Liver (tissue), 9 donors: Measurements from ENCODE around the gene ERN1. TPM values are rescaled to one million over a fixed set of nuclear protein-coding genes. Genes with fewer than 3 reads are reported as not detected.

ENCODE experiments used
- DNase-seq: peaks from one replicate; pipeline ENCODE4 v3.0.0-alpha.2; 2017; ENCODE audit warnings: low spot score
- H3K27ac ChIP-seq, 2 donors: one replicate each; pipeline ENCODE4 v1.7.0; 2013; ENCODE audit warnings: inconsistent platforms in 2 of 2, low read length in 2 of 2, control low read depth in 1 of 2, low read depth in 1 of 2, mild to moderate bottlenecking in 1 of 2
- H3K27me3 ChIP-seq, 4 donors: one replicate each; pipeline versions ENCODE4 v1.6.1 to v1.7.0; 2013; ENCODE audit warnings: low read length in 3 of 4, inconsistent platforms in 1 of 4, mild to moderate bottlenecking in 1 of 4, moderate library complexity in 1 of 4; ENCODE audit not compliant: control insufficient read depth in 4 of 4, insufficient read depth in 4 of 4
- H3K36me3 ChIP-seq, 4 donors: one replicate each; pipeline versions ENCODE4 v1.6.1 to v1.7.0; 2013; ENCODE audit warnings: low read length in 3 of 4, mild to moderate bottlenecking in 3 of 4, low read depth in 1 of 4, moderate library complexity in 1 of 4; ENCODE audit not compliant: control insufficient read depth in 4 of 4, insufficient read depth in 3 of 4
- H3K4me1 ChIP-seq, 4 donors: one replicate each; pipeline versions ENCODE4 v1.6.1 to v1.7.0; 2013; ENCODE audit warnings: low read length in 3 of 4, mild to moderate bottlenecking in 3 of 4, moderate library complexity in 1 of 4; ENCODE audit not compliant: control insufficient read depth in 4 of 4, insufficient read depth in 4 of 4
- H3K4me3 ChIP-seq, 3 donors: one replicate each; pipeline versions ENCODE4 v1.6.1 to v1.7.0; 2013; ENCODE audit warnings: low read length in 3 of 3, control low read depth in 1 of 3, low read depth in 1 of 3, mild to moderate bottlenecking in 1 of 3
- H3K9ac ChIP-seq, 2 donors: one replicate each; pipeline ENCODE4 v1.7.0; 2013; ENCODE audit warnings: low read length in 2 of 2, mild to moderate bottlenecking in 2 of 2, moderate library complexity in 2 of 2, control low read depth in 1 of 2, low read depth in 1 of 2
- H3K9me3 ChIP-seq, 4 donors: one replicate each; pipeline versions ENCODE4 v1.6.1 to v1.7.0; 2013; ENCODE audit warnings: low read length in 3 of 4; ENCODE audit not compliant: control insufficient read depth in 4 of 4
- ATF3 ChIP-seq: IDR thresholded peaks from 2 replicates; pipeline ENCODE4 v1.6.1; 2016; ENCODE audit warnings: antibody characterized with exemption
- CTCF ChIP-seq: fragments of 150-350 bp; IDR thresholded peaks from 2 replicates; pipeline ENCODE4 v1.5.1; 2017; ENCODE audit warnings: improper control_type of control experiment, low read depth, low read length; ENCODE audit not compliant: missing input control
- EGR1 ChIP-seq, 2 donors: IDR thresholded peaks; 2 replicates each; pipeline ENCODE4 v1.6.1; 2016 to 2018; ENCODE audit warnings: antibody characterized with exemption in 2 of 2, low read depth in 2 of 2
- FOXA2 ChIP-seq: IDR thresholded peaks from 2 replicates; pipeline ENCODE4 v1.6.1; 2016; ENCODE audit warnings: antibody characterized with exemption
- GABPA ChIP-seq, 2 donors: IDR thresholded peaks in 1 of 2; conservative IDR thresholded peaks in 1 of 2; 2 replicates each; pipeline ENCODE4 v1.6.1; 2016; ENCODE audit warnings: antibody characterized with exemption in 2 of 2, mild to moderate bottlenecking in 1 of 2, moderate library complexity in 1 of 2
- HNF4A ChIP-seq, 2 donors: conservative IDR thresholded peaks; 2 replicates each; pipeline ENCODE4 v1.6.1; 2016; ENCODE audit warnings: antibody characterized with exemption in 2 of 2, mild to moderate bottlenecking in 2 of 2
- HNF4G ChIP-seq: IDR thresholded peaks from 2 replicates; pipeline ENCODE4 v1.6.1; 2016; ENCODE audit warnings: antibody characterized with exemption
- JUND ChIP-seq, 2 donors: IDR thresholded peaks; 2 replicates each; pipeline ENCODE4 v1.6.1; 2016; ENCODE audit warnings: antibody characterized with exemption in 2 of 2
- MAX ChIP-seq: IDR thresholded peaks from 2 replicates; pipeline ENCODE4 v1.6.1; 2016; ENCODE audit warnings: antibody characterized with exemption
- NR2F2 ChIP-seq: IDR thresholded peaks from 2 replicates; pipeline ENCODE4 v1.6.1; 2016; ENCODE audit warnings: antibody characterized with exemption
- RAD21 ChIP-seq, 2 donors: IDR thresholded peaks; 2 replicates each; pipeline ENCODE4 v1.6.1; 2016; ENCODE audit warnings: antibody characterized with exemption in 2 of 2, mild to moderate bottlenecking in 2 of 2
- REST ChIP-seq: IDR thresholded peaks from 2 replicates; pipeline ENCODE4 v1.6.1; 2016; ENCODE audit warnings: antibody characterized with exemption, mild to moderate bottlenecking
- RXRA ChIP-seq, 2 donors: IDR thresholded peaks; 2 replicates each; pipeline ENCODE4 v1.6.1; 2017 to 2018; ENCODE audit warnings: antibody characterized with exemption in 2 of 2, mild to moderate bottlenecking in 1 of 2
- SP1 ChIP-seq: IDR thresholded peaks from 2 replicates; pipeline ENCODE4 v1.6.1; 2018; ENCODE audit warnings: antibody characterized with exemption, mild to moderate bottlenecking
- TAF1 ChIP-seq: conservative IDR thresholded peaks from 2 replicates; pipeline ENCODE4 v1.6.1; 2016; ENCODE audit warnings: antibody characterized with exemption, mild to moderate bottlenecking
- YY1 ChIP-seq: IDR thresholded peaks from 2 replicates; pipeline ENCODE4 v1.6.1; 2016; ENCODE audit warnings: antibody characterized with exemption, mild to moderate bottlenecking
- ZBTB33 ChIP-seq: IDR thresholded peaks from 2 replicates; pipeline ENCODE4 v1.6.1; 2016; ENCODE audit warnings: antibody characterized with exemption
- WGBS: extraction: QIAGEN DNeasy Blood & Tissue Kit; methylation state at CpG from one replicate; pipeline ENCODE4 v1.1.7; 2013; 5-methylcytosine and 5-hydroxymethylcytosine counted together
- polyA plus RNA-seq, 2 donors: library from polyadenylated mRNA; stranded (reverse) in 1 of 2; unstranded in 1 of 2; fragments of 200-250 nt in 1 of 2; fragments of >200 nt in 1 of 2; fragmentation: Nextera tagmentation in 1 of 2; extraction: Ambion mirVana in 1 of 2; gene quantifications; one replicate each; pipeline versions ENCODE4 v1.2.1 to v1.2.3, GENCODE V29; 2013 to 2015
- total RNA-seq, 2 donors: library from RNA; depleted of rRNA; stranded (reverse); fragments of >200 nt; gene quantifications; one replicate each; pipeline ENCODE4 v1.2.3, GENCODE V29; 2014
- donor health status: healthy.
- donor health status: healthy.
- donor health status: healthy.
- donor health status: healthy.
- donor health status: healthy.

The ERN1 gene
- total and polyA plus RNA-seq, 4 donors, result 6.3 to 35.1 (median 14.9) TPM

- Histone ChIP-seq H3K27me3 (no peaks in the 10 kb centered on the region), H3K36me3 (peaks cover 1 to 22% (median 21%) of the 10 kb centered on the region in 4 donors), H3K9me3 (no peaks in the 10 kb centered on the region), H3K27ac (peak overlapping the region in 1 of 2 donors; percentile 36), H3K9ac (no peak overlapping the region), H3K4me1 (peaks cover 8 to 39% (median 21%) of the 10 kb centered on the region in 4 donors), H3K4me3 (no peak overlapping the region)
- TF ChIP-seq GABPA (IDR thresholded peaks at IDR 0.05 in 1 of 2, conservative IDR thresholded peaks at IDR 0.05 in 1 of 2) (no peak), JUND (IDR thresholded peaks at IDR 0.05) (no peak), MAX (no peak), SP1 (no peak), HNF4A (conservative IDR thresholded peaks at IDR 0.05) (no peak), YY1 (no peak), REST (no peak), FOXA2 (no peak), RXRA (IDR thresholded peaks at IDR 0.05) (no peak), ATF3 (no peak), NR2F2 (no peak), TAF1 (no peak), ZBTB33 (no peak), EGR1 (IDR thresholded peaks at IDR 0.05; ENCODE audit: low read depth in 2 of 2) (no peak), CTCF (no peak), HNF4G (no peak), RAD21 (IDR thresholded peaks at IDR 0.05) (no peak)
- WGBS, result 86% methylated on average over 7 of the region's 7 CpGs
- no peak for DNase-seq
Measured at GRCh38 chr17:64094412-64094811, 35.5 kb downstream of the ERN1 start.
